ENCODE results near the gene TBRG4. TPM values are rescaled to one million over a fixed set of nuclear protein-coding genes. Genes with fewer than 3 reads are reported as not detected.

The TBRG4 gene
- polyA plus RNA-seq, 3 donors = 32.7 to 42.2 (median 38.4) TPM

- no peaks in the 10 kb centered on the region for H3K36me3 ChIP-seq (replicated peaks in 1 of 2; ENCODE audit: control insufficient read depth in 1 of 2, insufficient read depth in 2 of 2, low read length in 2 of 2)
- peaks cover 2 to 6% (median 2%) of the 10 kb centered on the region in 3 donors for H3K27me3 Mint-ChIP-seq (ENCODE audit: low read depth in 3 of 3)
- intact Hi-C loops (cut with micrococcal nuclease) = no loop called here
- no peaks in the 10 kb centered on the region for H3K27me3 ChIP-seq (ENCODE audit: control insufficient read depth in 2 of 2, insufficient read depth in 2 of 2, low read length in 2 of 2)
- H3K9me3 ChIP-seq (replicated peaks in 1 of 2; ENCODE audit: control insufficient read depth in 1 of 2, insufficient read depth in 1 of 2, low read length in 2 of 2) = no peaks in the 10 kb centered on the region
- no peak for DNase-seq
- H4K20me1 ChIP-seq (ENCODE audit: insufficient read depth, low read length) = no peaks in the 10 kb centered on the region
- peak overlapping the region in 1 of 7 donors; percentile 8 for H3K27ac Mint-ChIP-seq
- H3K4me1 Mint-ChIP-seq = peaks cover 5% of the 10 kb centered on the region
- no peaks in the 10 kb centered on the region for H3K79me2 ChIP-seq (ENCODE audit: insufficient read depth, low read length)
- no peaks in the 10 kb centered on the region for H3K9me3 Mint-ChIP-seq
- no peak overlapping the region for H3K27ac ChIP-seq (ENCODE audit: low read depth in 1 of 2, low read length in 2 of 2)
- H3K4me3 Mint-ChIP-seq = no peak overlapping the region
- no peak overlapping the region for H3K9ac ChIP-seq (ENCODE audit: insufficient read depth, low read length, poor library complexity, severe bottlenecking)
- no peaks in the 10 kb centered on the region for H3K36me3 Mint-ChIP-seq
- peak overlapping the region; percentile 30 for H2AFZ ChIP-seq (ENCODE audit: insufficient read depth, low read depth, low read length, poor library complexity, severe bottlenecking)
- no peak overlapping the region for H3K4me2 ChIP-seq (replicated peaks; ENCODE audit: extremely low read depth, low read length, poor library complexity, severe bottlenecking)
- no peaks in the 10 kb centered on the region for H3K4me1 ChIP-seq (ENCODE audit: control insufficient read depth in 1 of 2, insufficient read depth in 2 of 2, low read length in 2 of 2)
- no peak overlapping the region for H3K4me3 ChIP-seq (replicated peaks in 1 of 3; ENCODE audit: low read depth in 2 of 3, low read length in 3 of 3)
- 85% methylated on average over 6 of the region's 6 CpGs for WGBS (ENCODE audit: insufficient coverage)
- TF ChIP-seq, protein P1, sequence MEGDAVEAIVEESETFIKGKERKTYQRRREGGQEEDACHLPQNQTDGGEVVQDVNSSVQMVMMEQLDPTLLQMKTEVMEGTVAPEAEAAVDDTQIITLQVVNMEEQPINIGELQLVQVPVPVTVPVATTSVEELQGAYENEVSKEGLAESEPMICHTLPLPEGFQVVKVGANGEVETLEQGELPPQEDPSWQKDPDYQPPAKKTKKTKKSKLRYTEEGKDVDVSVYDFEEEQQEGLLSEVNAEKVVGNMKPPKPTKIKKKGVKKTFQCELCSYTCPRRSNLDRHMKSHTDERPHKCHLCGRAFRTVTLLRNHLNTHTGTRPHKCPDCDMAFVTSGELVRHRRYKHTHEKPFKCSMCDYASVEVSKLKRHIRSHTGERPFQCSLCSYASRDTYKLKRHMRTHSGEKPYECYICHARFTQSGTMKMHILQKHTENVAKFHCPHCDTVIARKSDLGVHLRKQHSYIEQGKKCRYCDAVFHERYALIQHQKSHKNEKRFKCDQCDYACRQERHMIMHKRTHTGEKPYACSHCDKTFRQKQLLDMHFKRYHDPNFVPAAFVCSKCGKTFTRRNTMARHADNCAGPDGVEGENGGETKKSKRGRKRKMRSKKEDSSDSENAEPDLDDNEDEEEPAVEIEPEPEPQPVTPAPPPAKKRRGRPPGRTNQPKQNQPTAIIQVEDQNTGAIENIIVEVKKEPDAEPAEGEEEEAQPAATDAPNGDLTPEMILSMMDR (IDR thresholded peaks at IDR 0.05) = no peak
Measured at GRCh38 chr7:45126920-45127319, 15.4 kb upstream of the TBRG4 start.

- Histone ChIP-seq H3K36me3 (replicated peaks in 1 of 2; ENCODE audit: control insufficient read depth in 1 of 2, insufficient read depth in 2 of 2, low read length in 2 of 2) (no peaks in the 10 kb centered on the region), H3K79me2 (ENCODE audit: insufficient read depth, low read length) (no peaks in the 10 kb centered on the region), H3K27ac (ENCODE audit: low read depth in 1 of 2, low read length in 2 of 2) (no peak overlapping the region), H3K4me1 (ENCODE audit: control insufficient read depth in 1 of 2, insufficient read depth in 2 of 2, low read length in 2 of 2) (no peaks in the 10 kb centered on the region), H4K20me1 (ENCODE audit: insufficient read depth, low read length) (no peaks in the 10 kb centered on the region), H3K9ac (ENCODE audit: insufficient read depth, low read length, poor library complexity, severe bottlenecking) (no peak overlapping the region), H3K27me3 (ENCODE audit: control insufficient read depth in 2 of 2, insufficient read depth in 2 of 2, low read length in 2 of 2) (no peaks in the 10 kb centered on the region), H3K4me2 (replicated peaks; ENCODE audit: extremely low read depth, low read length, poor library complexity, severe bottlenecking) (no peak overlapping the region), H3K4me3 (replicated peaks in 1 of 3; ENCODE audit: low read depth in 2 of 3, low read length in 3 of 3) (no peak overlapping the region), H2AFZ (ENCODE audit: insufficient read depth, low read depth, low read length, poor library complexity, severe bottlenecking) (no peak overlapping the region), H3K9me3 (replicated peaks in 1 of 2; ENCODE audit: control insufficient read depth in 1 of 2, insufficient read depth in 1 of 2, low read length in 2 of 2) (no peaks in the 10 kb centered on the region)
- WGBS (ENCODE audit: insufficient coverage) = 88% methylated on average over 6 of the region's 6 CpGs
- peaks cover 2 to 3% (median 2%) of the 10 kb centered on the region in 3 donors for H3K27me3 Mint-ChIP-seq (ENCODE audit: low read depth in 3 of 3)
- peaks cover 0 to 5% (median 0%) of the 10 kb centered on the region in 7 donors for H3K9me3 Mint-ChIP-seq
- no peak for DNase-seq
- H3K4me1 Mint-ChIP-seq = peaks cover 5% of the 10 kb centered on the region
- H3K27ac Mint-ChIP-seq = peak overlapping the region in 3 of 7 donors; percentile 28 to 56 (median 41)
- no peaks in the 10 kb centered on the region for H3K36me3 Mint-ChIP-seq
- TF ChIP-seq, protein P1 (IDR thresholded peaks at IDR 0.05) = no peak
- intact Hi-C loops (cut with micrococcal nuclease) = no loop called here
- no peak overlapping the region for H3K4me3 Mint-ChIP-seq
Measured at GRCh38 chr7:45126201-45126600, 14.7 kb upstream of the TBRG4 start.
